H1 (cell line): Measurements from ENCODE around the gene CYTL1. TPM values are rescaled to one million over a fixed set of nuclear protein-coding genes. Genes with fewer than 3 reads are reported as not detected.

Experiments
- CTCF ChIA-PET: fragments of 300-600 bp; sonication (Branson Sonifier 250); formaldehyde crosslinking; loops from one replicate; lab custom pipeline; 2021; ENCODE audit not compliant: partially characterized antibody; lab: Charles Lee
- POLR2A ChIA-PET: fragments of 300-600 bp; sonication (Branson Sonifier 250); formaldehyde crosslinking; loops from one replicate; lab custom pipeline; 2021; ENCODE audit warnings: inconsistent platforms; ENCODE audit not compliant: partially characterized antibody; lab: Charles Lee
- DNase-seq, 2 experiments: peaks; one replicate each; pipeline versions ENCODE4 v3.0.0 to v3.0.0-alpha.2; 2010 to 2022; ENCODE audit warnings: low spot score in 2 of 2, low read depth in 1 of 2, mixed read lengths in 1 of 2
- FAIRE-seq: peaks from 2 replicates; lab custom pipeline; 2011; peaks lifted over from hg19 to GRCh38; lab: Jason Lieb, UNC
- H2AFZ ChIP-seq: 2 replicates; pipeline ENCODE4 v1.8.1; 2012; ENCODE audit warnings: low read length, inconsistent platforms
- H2AK5ac ChIP-seq: 2 replicates; pipeline ENCODE4 v1.6.1; 2013; ENCODE audit warnings: low read depth, low read length
- H2BK120ac ChIP-seq: replicated peaks from 2 replicates; pipeline ENCODE3; 2013; ENCODE audit warnings: low read depth, low read length, inconsistent platforms
- H2BK12ac ChIP-seq: 2 replicates; pipeline ENCODE4 v1.6.1; 2013; ENCODE audit warnings: low read depth, low read length
- H2BK15ac ChIP-seq: 2 replicates; pipeline ENCODE4 v1.6.1; 2013; ENCODE audit warnings: low read length
- H2BK20ac ChIP-seq: 2 replicates; pipeline ENCODE4 v1.6.1; 2013; ENCODE audit warnings: low read length
- H2BK5ac ChIP-seq: 2 replicates; pipeline ENCODE4 v1.6.1; 2013; ENCODE audit warnings: low read depth, low read length
- H3K14ac ChIP-seq: 2 replicates; pipeline ENCODE4 v1.6.1; 2013; ENCODE audit warnings: inconsistent platforms; ENCODE audit not compliant: insufficient read length
- H3K18ac ChIP-seq: 2 replicates; pipeline ENCODE4 v1.6.1; 2013; ENCODE audit warnings: low read length; ENCODE audit errors: extremely low read depth
- H3K23ac ChIP-seq: 2 replicates; pipeline ENCODE4 v1.6.1; 2013; ENCODE audit warnings: inconsistent platforms; ENCODE audit not compliant: insufficient read length
- H3K23me2 ChIP-seq: 2 replicates; pipeline ENCODE4 v1.6.1; 2013; ENCODE audit warnings: low read depth, low read length
- H3K27ac ChIP-seq: 2 replicates; pipeline ENCODE4 v1.6.1; 2011; ENCODE audit warnings: low read depth, low read length, inconsistent platforms
- H3K27me3 ChIP-seq, 4 experiments: replicated peaks in 1 of 4; 1 replicate in 1 of 4; 2 replicates in 3 of 4; pipeline versions ENCODE4 v1.6.1 to v1.8.1; 2011 to 2013; ENCODE audit warnings: low read length in 3 of 4, mild to moderate bottlenecking in 3 of 4, inconsistent platforms in 2 of 4, mixed read lengths in 2 of 4, moderate library complexity in 1 of 4; ENCODE audit not compliant: control insufficient read depth in 3 of 4, insufficient read depth in 3 of 4; ENCODE audit errors: extremely low read depth in 1 of 4
- H3K36me3 ChIP-seq, 4 experiments: 2 replicates each; pipeline versions ENCODE4 v1.6.1 to v1.8.1; 2011 to 2013; ENCODE audit warnings: mild to moderate bottlenecking in 4 of 4, low read length in 3 of 4, moderate library complexity in 2 of 4, control low read depth in 1 of 4, inconsistent platforms in 1 of 4; ENCODE audit not compliant: insufficient read depth in 4 of 4, control insufficient read depth in 2 of 4
- H3K4ac ChIP-seq: replicated peaks from 2 replicates; pipeline ENCODE3; 2013; ENCODE audit warnings: low read length, low read depth, mixed read lengths, inconsistent platforms; ENCODE audit not compliant: insufficient read length
- H3K4me1 ChIP-seq, 4 experiments: replicated peaks in 1 of 4; 1 replicate in 1 of 4; 2 replicates in 3 of 4; pipeline versions ENCODE4 v1.6.1 to v1.8.1; 2011 to 2013; ENCODE audit warnings: low read length in 3 of 4, inconsistent platforms in 2 of 4, mixed read lengths in 1 of 4; ENCODE audit not compliant: insufficient read depth in 4 of 4, control insufficient read depth in 3 of 4
- H3K4me2 ChIP-seq, 2 experiments: 2 replicates each; pipeline versions ENCODE4 v1.6.1 to v1.8.1; 2011 to 2013; ENCODE audit warnings: low read depth in 2 of 2, low read length in 2 of 2, control low read depth in 1 of 2, inconsistent platforms in 1 of 2, mild to moderate bottlenecking in 1 of 2; ENCODE audit not compliant: insufficient read depth in 1 of 2
- H3K4me3 ChIP-seq, 4 experiments: fragments of 200-600, 300-600 bp in 1 of 4; sonication (generic), shearing (Covaris generic), sonication (Bioruptor Twin) in 1 of 4; 2 replicates each; pipeline versions ENCODE4 v1.5.1 to v1.8.1; 2011 to 2016; ENCODE audit warnings: low read length in 4 of 4, low read depth in 3 of 4, control low read depth in 2 of 4, inconsistent platforms in 2 of 4, mild to moderate bottlenecking in 2 of 4, mixed read lengths in 1 of 4, moderate library complexity in 1 of 4; ENCODE audit not compliant: insufficient read depth in 2 of 4; ENCODE audit errors: extremely low read depth in 1 of 4
- H3K56ac ChIP-seq: replicated peaks from 2 replicates; pipeline ENCODE3; 2013; ENCODE audit warnings: low read depth, mild to moderate bottlenecking, mixed read lengths, low read length, inconsistent platforms; ENCODE audit not compliant: insufficient read length
- H3K79me1 ChIP-seq: 2 replicates; pipeline ENCODE4 v1.6.1; 2013; ENCODE audit warnings: low read depth, low read length, control low read depth
- H3K79me2 ChIP-seq, 2 experiments: 2 replicates each; pipeline versions ENCODE4 v1.6.1 to v1.8.1; 2012 to 2013; ENCODE audit warnings: low read length in 2 of 2, mild to moderate bottlenecking in 2 of 2, inconsistent platforms in 1 of 2; ENCODE audit not compliant: insufficient read depth in 2 of 2, control insufficient read depth in 1 of 2
- H3K9ac ChIP-seq, 4 experiments: replicated peaks in 1 of 4; 1 replicate in 1 of 4; 2 replicates in 3 of 4; pipeline versions ENCODE4 v1.6.1 to v1.8.1; 2011 to 2013; ENCODE audit warnings: low read depth in 3 of 4, low read length in 3 of 4, control low read depth in 2 of 4, mild to moderate bottlenecking in 2 of 4, moderate library complexity in 2 of 4, inconsistent platforms in 1 of 4; ENCODE audit errors: extremely low read depth in 1 of 4
- H3K9me3 ChIP-seq, 2 experiments: 2 replicates each; pipeline versions ENCODE4 v1.6.1 to v1.8.1; 2012 to 2013; ENCODE audit warnings: mild to moderate bottlenecking in 2 of 2, moderate library complexity in 2 of 2, control low read depth in 1 of 2, inconsistent platforms in 1 of 2, low read depth in 1 of 2, low read length in 1 of 2, mixed read lengths in 1 of 2; ENCODE audit not compliant: insufficient read depth in 2 of 2
- H4K20me1 ChIP-seq, 2 experiments: replicated peaks in 1 of 2; 2 replicates each; pipeline versions ENCODE3 to v1.8.1; 2011 to 2013; ENCODE audit warnings: inconsistent platforms in 2 of 2, low read length in 2 of 2, mild to moderate bottlenecking in 1 of 2; ENCODE audit not compliant: insufficient read depth in 2 of 2, control insufficient read depth in 1 of 2
- H4K5ac ChIP-seq: 2 replicates; pipeline ENCODE4 v1.6.1; 2013; ENCODE audit warnings: low read length, low read depth, mixed read lengths, inconsistent platforms; ENCODE audit not compliant: insufficient read length
- H4K8ac ChIP-seq: 2 replicates; pipeline ENCODE4 v1.8.0; 2013; ENCODE audit warnings: mild to moderate bottlenecking, moderate library complexity, low read length, inconsistent platforms; ENCODE audit not compliant: insufficient read depth; ENCODE audit errors: extremely low read depth
- H4K91ac ChIP-seq: replicated peaks from 2 replicates; pipeline ENCODE3; 2013; ENCODE audit warnings: low read length, mixed read lengths, inconsistent platforms; ENCODE audit not compliant: insufficient read length
- CBX8 ChIP-seq: fragments of 300-800, 300-1000 bp; sonication (generic); IDR thresholded peaks from 2 replicates; pipeline ENCODE4 v1.7.1; 2016; ENCODE audit warnings: low read depth, low read length, borderline replicate concordance
- WGBS, 2 experiments: shearing (Covaris generic) in 1 of 2; methylation state at CpG; one replicate each; pipeline versions ENCODE4 v1.1.6 to v1.1.7; 2013 to 2015; ENCODE audit warnings: low lambda C conversion rate in 2 of 2, mixed read lengths in 2 of 2, inconsistent platforms in 1 of 2, low coverage in 1 of 2, missing lambda C conversion rate in 1 of 2; ENCODE audit not compliant: insufficient replicate concordance in 2 of 2, insufficient coverage in 1 of 2, insufficient read length in 1 of 2; ENCODE audit errors: extremely low coverage in 1 of 2, missing lambda C conversion rate in 1 of 2; 5-methylcytosine and 5-hydroxymethylcytosine counted together
- polyA plus RNA-seq, 7 experiments: library from polyadenylated mRNA; depleted of rRNA in 3 of 7; stranded (reverse) in 5 of 7; unstranded in 2 of 7; fragments of >200 nt in 5 of 7; fragments of 200-250 nt in 2 of 7; gene quantifications; 1 replicate in 5 of 7; 2 replicates in 1 of 7; 4 replicates in 1 of 7; pipeline versions ENCODE4 v1.2.1 to v1.2.3, GENCODE V29; 2011 to 2013; ENCODE audit warnings: missing spikeins in 2 of 7, mixed read lengths in 2 of 7
- total RNA-seq: library from RNA; stranded (reverse); fragmentation: NEBNext Ultra II Directional; extraction: Animal tissue kit (Norgen Biotek cat#: 25700); gene quantifications from 2 replicates; pipeline ENCODE4 v1.2.1, GENCODE V29; 2021

CYTL1 gene
- total and polyA plus RNA-seq, 2 of the 8 experiments (the other 6 are each of a cell fraction or from before 2014, with no cell fraction given): 8.6 to 9.8 TPM

DNA sequence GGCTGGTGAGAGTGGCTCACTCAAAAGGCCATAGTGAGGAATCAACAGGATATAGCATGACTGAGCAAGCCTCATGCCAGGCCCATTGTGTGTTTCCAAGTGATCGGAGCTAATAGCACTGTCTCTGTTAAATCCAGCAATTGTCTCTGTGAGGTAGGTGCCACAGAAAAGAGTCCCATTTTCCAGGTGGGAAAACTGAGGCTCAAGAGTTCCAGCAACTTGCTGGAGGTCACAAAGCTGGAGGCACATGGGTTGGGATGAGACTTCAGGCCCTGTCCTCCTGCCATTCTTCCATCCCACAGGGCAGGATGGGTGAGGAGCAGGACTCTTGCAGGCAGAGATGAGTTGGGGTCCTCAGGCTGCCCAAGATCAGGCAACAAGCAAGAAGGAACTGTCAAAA is 1.1 kb upstream of the CYTL1 start:
- no peak overlapping the region for H2BK120ac ChIP-seq
- no peaks in the 10 kb centered on the region for H3K9me3 ChIP-seq
- no peak overlapping the region for H3K56ac ChIP-seq
- no peak overlapping the region for H2BK20ac ChIP-seq
- DNase-seq (no peak), FAIRE-seq (no peak)
- H4K91ac ChIP-seq: no peak overlapping the region
- no peak overlapping the region for H3K9ac ChIP-seq
- 0 out of 2 replicates have a peak overlapping the region, but pooled peaks have one; percentile 45 for H2BK12ac ChIP-seq
- no peak overlapping the region for H4K8ac ChIP-seq
- no peak overlapping the region for H3K4ac ChIP-seq
- no peak overlapping the region for H2AFZ ChIP-seq
- H2BK5ac ChIP-seq: no peak overlapping the region
- H3K27me3 ChIP-seq: peaks cover 0 to 3% (median under 1%) of the 10 kb centered on the region in 4 experiments; a peak in 1 of 7 replicates
- H3K23ac ChIP-seq: no peak overlapping the region
- H3K36me3 ChIP-seq: no peaks in the 10 kb centered on the region
- no peak overlapping the region for H3K14ac ChIP-seq
- no peaks in the 10 kb centered on the region for H3K79me1 ChIP-seq
- H3K23me2 ChIP-seq: no peaks in the 10 kb centered on the region; the same call in none of the 2 replicates
- CTCF ChIA-PET: interaction anchor here (0.6 to 1.6 kb wide), 4 partner anchors 11 to 84 kb away, joined by 3 to 7 read pairs (median 4); no protein-coding TSS in a partner anchor
- no peak overlapping the region for H3K4me3 ChIP-seq
- H3K4me1 ChIP-seq: peaks cover 0 to 7% (median 3%) of the 10 kb centered on the region in 4 experiments; a peak in 4 of 7 replicates
- TF ChIP-seq CBX8: no peak
- H3K18ac ChIP-seq: no peak overlapping the region
- H3K27ac ChIP-seq: no peak overlapping the region
- no peak overlapping the region for H4K5ac ChIP-seq
- no peaks in the 10 kb centered on the region for H4K20me1 ChIP-seq
- WGBS, 2 experiments: 100% methylated on average over 1 of the region's 1 CpG; no CpG with 5 or more reads in 1 of the 2 experiments
- no peak overlapping the region; the same call in 1 of the 2 replicates for H2AK5ac ChIP-seq
- POLR2A ChIA-PET: no interaction called here
- no peak overlapping the region for H2BK15ac ChIP-seq
- H3K4me2 ChIP-seq: no peak overlapping the region; a peak in 1 of 4 replicates
- H3K79me2 ChIP-seq: no peaks in the 10 kb centered on the region
